Heart left ventricle (tissue), 13 donors: ENCODE data around the gene GALNTL6.

Source experiments
- CTCF ChIP-seq, 12 donors: fragments of 200-600 bp; sonication (generic) in 4 of 12; IDR thresholded peaks; one replicate each; pipeline versions ENCODE4 v1.5.0 to v1.8.0; 2018 to 2022; ENCODE audit warnings: antibody characterized with exemption in 12 of 12, mild to moderate bottlenecking in 5 of 12
- POLR2A ChIP-seq, 2 donors: fragments of 450-650 bp; IDR thresholded peaks; one replicate each; pipeline ENCODE4 v1.6.1; 2017; ENCODE audit warnings: antibody characterized with exemption in 2 of 2, mild to moderate bottlenecking in 2 of 2, moderate library complexity in 2 of 2
- donor health status: ischemic (EF 13 %, LVEDD 7.1; RV severe dilation, severe dysfunction).
- donor health status: DM: no; HTN: yes; CAD: no.
- donor health status: DM: no; HTN: no; CAD: no.
- donor health status: ischemic (EF 25% LVEDD 6.9; RV normal size, moderate dysfunction).
- donor health status: ischemic (EF 25% LVEDD 5.7; RV mildly dilated, moderate dysfunction).
- donor health status: ischemic (EF 35%, LVEDD 5.7; RV mildly dilated, moderate dysfunction).
- donor health status: nonischemic (EF 11% LVEDD 7.7; RV severe dilation, severe dysfunction).
- donor health status: DM: yes; HTN: yes; CAD: no.
- donor health status: PGD.
- donor health status: ischemic (EF 29% LVEDD 5.4; RV normal size, mild dysfunction).
- donor health status: nonischemic (EF 23%, LVEDD 6.1; RV moderate dilation, normal function).

DNA sequence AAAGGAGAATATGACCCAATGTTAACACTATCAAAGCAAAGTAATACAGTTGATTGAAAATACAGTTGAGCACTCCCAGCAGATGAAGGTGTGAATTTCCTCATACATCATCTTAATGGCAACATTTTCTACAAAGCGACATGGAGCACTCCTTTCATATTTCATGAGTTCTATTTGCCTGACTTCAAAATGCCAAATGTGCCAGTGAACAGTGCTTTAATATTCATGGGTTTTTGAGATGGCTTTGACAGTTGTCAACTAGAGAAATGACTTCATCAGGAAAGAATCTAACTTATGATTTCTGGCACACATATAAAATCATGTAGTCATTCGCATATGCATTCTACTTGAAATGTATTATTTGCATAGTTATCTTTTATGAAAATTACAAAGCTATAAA lies 222.4 kb downstream of the GALNTL6 start:
- TF ChIP-seq CTCF (IDR thresholded peaks at IDR 0.05) (no peak), POLR2A (IDR thresholded peaks at IDR 0.05) (no peak)
